Lower leg skin (tissue), 3 donors: ENCODE data around the gene DMRTA1.

Source experiments
- POLR2A ChIP-seq, 2 donors: fragments of 450-650 bp; IDR thresholded peaks; one replicate each; pipeline ENCODE4 v1.6.1; 2016 to 2017; ENCODE audit warnings: antibody characterized with exemption in 2 of 2, mild to moderate bottlenecking in 1 of 2, moderate library complexity in 1 of 2
- TF ChIP-seq, protein P1 (sequence below), 3 donors: fragments of 450-650 bp; IDR thresholded peaks; one replicate each; pipeline ENCODE4 v1.5.1; 2016; ENCODE audit warnings: antibody characterized with exemption in 3 of 3, mild to moderate bottlenecking in 3 of 3, moderate library complexity in 2 of 3

DNA sequence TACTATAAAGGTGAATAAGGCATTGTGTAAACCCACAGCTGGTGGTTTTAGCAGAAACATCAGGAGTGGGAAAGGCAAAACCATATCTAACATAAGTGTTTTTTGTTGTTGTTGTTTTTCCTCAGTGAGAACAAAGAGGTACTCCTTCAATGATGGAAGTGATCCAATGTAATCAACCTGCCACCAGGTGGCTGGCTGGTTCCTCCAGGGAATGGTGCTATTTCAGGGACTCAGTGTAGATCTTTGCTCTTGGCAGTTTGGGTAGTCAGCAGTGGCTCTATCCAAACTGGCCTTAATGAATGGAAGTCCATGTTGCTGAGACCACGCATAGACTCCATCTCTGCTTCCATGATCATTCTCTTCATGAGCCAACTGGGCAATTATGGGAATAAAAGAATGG, 10.8 kb downstream of the DMRTA1 start:
- TF ChIP-seq, protein P1, sequence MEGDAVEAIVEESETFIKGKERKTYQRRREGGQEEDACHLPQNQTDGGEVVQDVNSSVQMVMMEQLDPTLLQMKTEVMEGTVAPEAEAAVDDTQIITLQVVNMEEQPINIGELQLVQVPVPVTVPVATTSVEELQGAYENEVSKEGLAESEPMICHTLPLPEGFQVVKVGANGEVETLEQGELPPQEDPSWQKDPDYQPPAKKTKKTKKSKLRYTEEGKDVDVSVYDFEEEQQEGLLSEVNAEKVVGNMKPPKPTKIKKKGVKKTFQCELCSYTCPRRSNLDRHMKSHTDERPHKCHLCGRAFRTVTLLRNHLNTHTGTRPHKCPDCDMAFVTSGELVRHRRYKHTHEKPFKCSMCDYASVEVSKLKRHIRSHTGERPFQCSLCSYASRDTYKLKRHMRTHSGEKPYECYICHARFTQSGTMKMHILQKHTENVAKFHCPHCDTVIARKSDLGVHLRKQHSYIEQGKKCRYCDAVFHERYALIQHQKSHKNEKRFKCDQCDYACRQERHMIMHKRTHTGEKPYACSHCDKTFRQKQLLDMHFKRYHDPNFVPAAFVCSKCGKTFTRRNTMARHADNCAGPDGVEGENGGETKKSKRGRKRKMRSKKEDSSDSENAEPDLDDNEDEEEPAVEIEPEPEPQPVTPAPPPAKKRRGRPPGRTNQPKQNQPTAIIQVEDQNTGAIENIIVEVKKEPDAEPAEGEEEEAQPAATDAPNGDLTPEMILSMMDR (IDR thresholded peaks at IDR 0.05) = no peak
- TF ChIP-seq POLR2A (IDR thresholded peaks at IDR 0.05) = no peak
